ENCODE results near the gene RAB11FIP3. TPM values are rescaled to one million over a fixed set of nuclear protein-coding genes. Genes with fewer than 3 reads are reported as not detected.

Gene RAB11FIP3
- polyA plus RNA-seq, 2 of the 4 experiments (the other 2 are of a cell fraction), result 6.7 to 18.0 TPM

GRCh38 chr16:503150-504071 is 78.0 kb downstream of the RAB11FIP3 start:
- Histone ChIP-seq H3K4me1 (peaks cover 8% of the 10 kb centered on the region), H3K4me3 (no peak overlapping the region), H3K4me2 (no peak overlapping the region), H3K27ac (no peak overlapping the region), H3K9me3 (no peaks in the 10 kb centered on the region)
- DNase-seq (ENCODE audit: low read depth in 1 of 2, low spot score in 1 of 2) (no peak), FAIRE-seq (no peak), ATAC-seq (peak; percentile 16 to 32; a peak in 3 of 6 replicates)
- TF ChIP-seq CHD2 (IDR thresholded peaks at IDR 0.05; ENCODE audit: low read length, partially characterized antibody) (no peak), E2F6 (IDR thresholded peaks at IDR 0.05; ENCODE audit: borderline replicate concordance, low read depth) (no peak), JUN (IDR thresholded peaks at IDR 0.05) (no peak), RAD21 (conservative IDR thresholded peaks at IDR 0.05 in 1 of 2, IDR thresholded peaks at IDR 0.05 in 1 of 2) (no peak), SMC3 (IDR thresholded peaks at IDR 0.05) (no peak), EHF (CRISPR knock-in tag; IDR thresholded peaks at IDR 0.05) (no peak), RFX5 (IDR thresholded peaks at IDR 0.05) (no peak), BHLHE40 (IDR thresholded peaks at IDR 0.05; ENCODE audit: low read depth, low read length) (no peak)
- TF ChIP-seq, protein P1, sequence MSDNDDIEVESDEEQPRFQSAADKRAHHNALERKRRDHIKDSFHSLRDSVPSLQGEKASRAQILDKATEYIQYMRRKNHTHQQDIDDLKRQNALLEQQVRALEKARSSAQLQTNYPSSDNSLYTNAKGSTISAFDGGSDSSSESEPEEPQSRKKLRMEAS (IDR thresholded peaks at IDR 0.05), result no peak
- ChIA-PET CTCF (no interaction called here), POLR2A (no interaction called here)
- 88% methylated on average over 22 of the region's 23 CpGs for WGBS (ENCODE audit: missing lambda C conversion rate)

DNA sequence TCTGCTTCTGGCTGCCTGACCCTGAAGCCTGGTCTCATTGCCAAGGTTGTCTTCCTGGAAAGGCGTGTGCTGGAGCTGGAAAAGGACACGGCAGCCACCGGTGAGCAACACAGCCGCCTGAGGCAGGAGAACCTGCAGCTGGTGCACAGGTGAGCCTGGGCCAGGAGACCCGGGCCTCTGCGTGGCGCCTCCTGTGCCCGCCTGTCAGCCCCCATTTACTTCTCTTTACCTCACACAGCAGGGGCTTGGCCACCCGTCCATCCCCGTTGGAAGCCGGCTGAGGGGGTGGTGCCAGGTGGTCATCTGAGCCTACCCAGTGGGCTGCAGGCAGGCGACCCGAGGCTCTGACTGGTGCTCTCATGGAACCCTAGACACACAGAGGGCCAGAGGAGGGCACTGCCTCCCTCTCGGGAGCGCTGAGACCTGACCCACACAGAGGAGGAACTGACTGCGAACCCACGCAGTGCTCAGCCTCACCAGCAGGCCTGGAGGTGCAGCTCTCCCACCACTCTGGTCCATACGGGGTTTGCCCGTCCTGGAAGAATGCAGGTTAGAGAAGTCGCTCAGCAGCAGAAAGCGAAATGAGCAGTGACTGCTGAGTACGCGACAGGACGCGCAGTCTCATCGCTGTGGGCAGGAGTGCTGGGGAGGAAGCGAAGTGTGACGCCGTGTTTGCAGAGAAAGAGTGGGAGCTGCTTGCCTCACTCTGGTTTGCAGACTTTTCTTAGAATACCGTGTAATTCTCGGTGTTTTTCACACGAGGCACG is 80.2 kb downstream of the RAB11FIP3 start:
- ChIA-PET CTCF (interaction anchor here (0.8 to 1.6 kb wide), 3 partner anchors 10 to 119 kb away, joined by 3 to 5 read pairs (median 3); no protein-coding TSS in a partner anchor), POLR2A (no interaction called here)
- peaks cover 8% of the 10 kb centered on the region for H3K4me1 ChIP-seq
- no peak for TF ChIP-seq GATA3 (IDR thresholded peaks at IDR 0.05; ENCODE audit: borderline replicate concordance)
- TF ChIP-seq HOXB5 (CRISPR knock-in tag; IDR thresholded peaks at IDR 0.05), result no peak
- TF ChIP-seq HOXA7 (CRISPR knock-in tag; IDR thresholded peaks at IDR 0.05), result no peak
- TF ChIP-seq CHD2 (IDR thresholded peaks at IDR 0.05; ENCODE audit: low read length, partially characterized antibody), result no peak
- TF ChIP-seq BHLHE40 (IDR thresholded peaks at IDR 0.05; ENCODE audit: low read depth, low read length), result no peak
- TF ChIP-seq, protein P2, sequence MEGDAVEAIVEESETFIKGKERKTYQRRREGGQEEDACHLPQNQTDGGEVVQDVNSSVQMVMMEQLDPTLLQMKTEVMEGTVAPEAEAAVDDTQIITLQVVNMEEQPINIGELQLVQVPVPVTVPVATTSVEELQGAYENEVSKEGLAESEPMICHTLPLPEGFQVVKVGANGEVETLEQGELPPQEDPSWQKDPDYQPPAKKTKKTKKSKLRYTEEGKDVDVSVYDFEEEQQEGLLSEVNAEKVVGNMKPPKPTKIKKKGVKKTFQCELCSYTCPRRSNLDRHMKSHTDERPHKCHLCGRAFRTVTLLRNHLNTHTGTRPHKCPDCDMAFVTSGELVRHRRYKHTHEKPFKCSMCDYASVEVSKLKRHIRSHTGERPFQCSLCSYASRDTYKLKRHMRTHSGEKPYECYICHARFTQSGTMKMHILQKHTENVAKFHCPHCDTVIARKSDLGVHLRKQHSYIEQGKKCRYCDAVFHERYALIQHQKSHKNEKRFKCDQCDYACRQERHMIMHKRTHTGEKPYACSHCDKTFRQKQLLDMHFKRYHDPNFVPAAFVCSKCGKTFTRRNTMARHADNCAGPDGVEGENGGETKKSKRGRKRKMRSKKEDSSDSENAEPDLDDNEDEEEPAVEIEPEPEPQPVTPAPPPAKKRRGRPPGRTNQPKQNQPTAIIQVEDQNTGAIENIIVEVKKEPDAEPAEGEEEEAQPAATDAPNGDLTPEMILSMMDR (IDR thresholded peaks at IDR 0.05), result no peak
- no peak for TF ChIP-seq RNF2 (IDR thresholded peaks at IDR 0.05; ENCODE audit: borderline replicate concordance, low read depth)
- TF ChIP-seq HMGXB4 (CRISPR knock-in tag; IDR thresholded peaks at IDR 0.05; ENCODE audit: borderline replicate concordance), result no peak
- TF ChIP-seq FOSB (CRISPR knock-in tag; IDR thresholded peaks at IDR 0.05), result no peak
- TF ChIP-seq EHMT2 (IDR thresholded peaks at IDR 0.05; ENCODE audit: low read depth), result no peak
- no peak for TF ChIP-seq FOXS1 (CRISPR knock-in tag; IDR thresholded peaks at IDR 0.05)
- TF ChIP-seq, protein P3, sequence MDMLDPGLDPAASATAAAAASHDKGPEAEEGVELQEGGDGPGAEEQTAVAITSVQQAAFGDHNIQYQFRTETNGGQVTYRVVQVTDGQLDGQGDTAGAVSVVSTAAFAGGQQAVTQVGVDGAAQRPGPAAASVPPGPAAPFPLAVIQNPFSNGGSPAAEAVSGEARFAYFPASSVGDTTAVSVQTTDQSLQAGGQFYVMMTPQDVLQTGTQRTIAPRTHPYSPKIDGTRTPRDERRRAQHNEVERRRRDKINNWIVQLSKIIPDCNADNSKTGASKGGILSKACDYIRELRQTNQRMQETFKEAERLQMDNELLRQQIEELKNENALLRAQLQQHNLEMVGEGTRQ (IDR thresholded peaks at IDR 0.05), result no peak
- TF ChIP-seq, protein P4, sequence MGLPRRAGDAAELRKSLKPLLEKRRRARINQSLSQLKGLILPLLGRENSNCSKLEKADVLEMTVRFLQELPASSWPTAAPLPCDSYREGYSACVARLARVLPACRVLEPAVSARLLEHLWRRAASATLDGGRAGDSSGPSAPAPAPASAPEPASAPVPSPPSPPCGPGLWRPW (IDR thresholded peaks at IDR 0.05), result no peak
- no peak for TF ChIP-seq MYC (IDR thresholded peaks at IDR 0.05; ENCODE audit: borderline replicate concordance, low read length)
- no peak for TF ChIP-seq RARB (CRISPR knock-in tag; IDR thresholded peaks at IDR 0.05)
- TF ChIP-seq, protein P5, sequence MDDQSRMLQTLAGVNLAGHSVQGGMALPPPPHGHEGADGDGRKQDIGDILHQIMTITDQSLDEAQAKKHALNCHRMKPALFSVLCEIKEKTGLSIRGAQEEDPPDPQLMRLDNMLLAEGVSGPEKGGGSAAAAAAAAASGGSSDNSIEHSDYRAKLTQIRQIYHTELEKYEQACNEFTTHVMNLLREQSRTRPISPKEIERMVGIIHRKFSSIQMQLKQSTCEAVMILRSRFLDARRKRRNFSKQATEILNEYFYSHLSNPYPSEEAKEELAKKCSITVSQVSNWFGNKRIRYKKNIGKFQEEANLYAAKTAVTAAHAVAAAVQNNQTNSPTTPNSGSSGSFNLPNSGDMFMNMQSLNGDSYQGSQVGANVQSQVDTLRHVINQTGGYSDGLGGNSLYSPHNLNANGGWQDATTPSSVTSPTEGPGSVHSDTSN (IDR thresholded peaks at IDR 0.05), result no peak
- no peak for TF ChIP-seq SMC3 (IDR thresholded peaks at IDR 0.05)
- TF ChIP-seq POLR2AphosphoS2 (conservative IDR thresholded peaks at IDR 0.05; ENCODE audit: low read length), result no peak
- ATAC-seq (peak in 1 of 2 experiments; percentile 52; a peak in 3 of 6 replicates), DNase-seq (ENCODE audit: low read depth in 1 of 2, low spot score in 1 of 2) (no peak), FAIRE-seq (no peak)
- no peaks in the 10 kb centered on the region for H3K9me3 ChIP-seq
- H3K27ac ChIP-seq, result no peak overlapping the region
- no peak overlapping the region for H3K4me2 ChIP-seq
- H3K4me3 ChIP-seq, result no peak overlapping the region
- 92% methylated on average over 28 of the region's 33 CpGs for WGBS (ENCODE audit: missing lambda C conversion rate)

Measured in A549 (cell line).